A549 (cell line): ENCODE data around the gene C1QTNF12. TPM values are rescaled to one million over a fixed set of nuclear protein-coding genes. Genes with fewer than 3 reads are reported as not detected.

Experiments used
- ATAC-seq, 2 experiments: fragments of 200-7000 bp in 1 of 2; fragments of >200 bp in 1 of 2; cut with Nextera tagmentation in 1 of 2; cut with Tn5 transposase in 1 of 2; 3 replicates each; pipeline versions ENCODE4 v1.8.0 to v1.9.1; 2018 to 2020; ENCODE audit warnings: mild to moderate bottlenecking in 1 of 2, moderate library complexity in 1 of 2
- CTCF ChIA-PET: fragments of 300-600 bp; sonication (Branson Sonifier 250); formaldehyde crosslinking; extraction: SDS; loops from one replicate; lab custom pipeline; 2021; ENCODE audit warnings: antibody characterized with exemption, inconsistent platforms; lab: Yijun Ruan, JAX
- POLR2A ChIA-PET: fragments of 350-600 bp; formaldehyde crosslinking; extraction: SDS; loops from one replicate; lab custom pipeline; 2021; ENCODE audit warnings: antibody characterized with exemption, inconsistent platforms; lab: Yijun Ruan, JAX
- DNase-seq, 2 experiments: peaks; one replicate each; pipeline versions ENCODE4 v3.0.0 to v3.0.0-alpha.2; 2011 to 2016; ENCODE audit warnings: low read depth in 1 of 2, low spot score in 1 of 2
- FAIRE-seq: peaks from 2 replicates; lab custom pipeline; 2011; peaks lifted over from hg19 to GRCh38; lab: Jason Lieb, UNC
- H3K27ac ChIP-seq, 2 experiments: fragments of >200 bp; sonication (Bioruptor Twin); formaldehyde crosslinking; 3 replicates each; pipeline ENCODE4 v1.5.1; 2016 to 2017
- H3K4me1 ChIP-seq: fragments of >200 bp; sonication (Bioruptor Twin); formaldehyde crosslinking; 3 replicates; pipeline ENCODE4 v1.6.1; 2016
- H3K4me2 ChIP-seq: fragments of >200 bp; sonication (Bioruptor Twin); formaldehyde crosslinking; 3 replicates; pipeline ENCODE4 v1.6.1; 2016
- H3K4me3 ChIP-seq: fragments of >200 bp; sonication (Bioruptor Twin); formaldehyde crosslinking; 3 replicates; pipeline ENCODE4 v1.5.1; 2016
- H3K9me3 ChIP-seq: fragments of >200 bp; sonication (Bioruptor Twin); formaldehyde crosslinking; 3 replicates; pipeline ENCODE4 v1.6.1; 2016
- BHLHE40 ChIP-seq: IDR thresholded peaks from 2 replicates; pipeline ENCODE4 v1.6.1; 2012; ENCODE audit warnings: low read depth, low read length, inconsistent platforms
- CBX2 ChIP-seq: fragments of 200-600 bp; sonication (generic); IDR thresholded peaks from 2 replicates; pipeline ENCODE4 v1.6.1; 2016; ENCODE audit warnings: low read depth, mild to moderate bottlenecking, borderline replicate concordance
- CEBPB ChIP-seq, 2 experiments: fragments of >200 bp in 1 of 2; sonication (Bioruptor Twin) in 1 of 2; formaldehyde crosslinking in 1 of 2; IDR thresholded peaks; 2 replicates each; pipeline ENCODE4 v1.6.1; 2012 to 2016
- EP300 ChIP-seq, 2 experiments: fragments of >200 bp; sonication (Bioruptor Twin); formaldehyde crosslinking; IDR thresholded peaks; 2 replicates in 1 of 2; 3 replicates in 1 of 2; pipeline ENCODE4 v1.6.1; 2016 to 2017
- FOSL2 ChIP-seq, 2 experiments: fragments of 450-650 bp in 1 of 2; fragments of >200 bp in 1 of 2; sonication (Bioruptor Twin) in 1 of 2; formaldehyde crosslinking; IDR thresholded peaks; 2 replicates each; pipeline versions ENCODE4 v1.5.0 to v1.6.1; 2016 to 2020; ENCODE audit warnings: mild to moderate bottlenecking in 1 of 2, moderate library complexity in 1 of 2
- HEYL ChIP-seq: fragments of 250-450 bp; sonication (Bioruptor Pico); IDR thresholded peaks from 2 replicates; pipeline ENCODE4 v1.8.0; 2021; ENCODE audit warnings: mild to moderate bottlenecking, moderate library complexity
- JUNB ChIP-seq: fragments of >200 bp; sonication (Bioruptor Twin); formaldehyde crosslinking; IDR thresholded peaks from 2 replicates; pipeline ENCODE4 v1.6.1; 2016
- KDM1A ChIP-seq: fragments of 200-600 bp; sonication (generic); IDR thresholded peaks from 2 replicates; pipeline ENCODE4 v1.6.1; 2016; ENCODE audit warnings: low read depth, mild to moderate bottlenecking
- KDM5A ChIP-seq: fragments of 200-600 bp; sonication (generic); IDR thresholded peaks from 2 replicates; pipeline ENCODE4 v1.6.1; 2016; ENCODE audit warnings: antibody characterized with exemption, mild to moderate bottlenecking
- MAZ ChIP-seq: fragments of 150-350 bp; IDR thresholded peaks from 2 replicates; pipeline ENCODE4 v1.6.1; 2014; ENCODE audit warnings: antibody characterized with exemption, low read depth, low read length, borderline replicate concordance
- MYC ChIP-seq: IDR thresholded peaks from 2 replicates; pipeline ENCODE4 v1.6.1; 2012; ENCODE audit warnings: mild to moderate bottlenecking, inconsistent platforms, low read length, improper control_type of control experiment, borderline replicate concordance
- NFE2L2 ChIP-seq: fragments of 150-350 bp; conservative IDR thresholded peaks from 2 replicates; pipeline ENCODE4 v1.6.1; 2014; ENCODE audit warnings: low read length
- NR3C1 ChIP-seq: fragments of >200 bp; sonication (Bioruptor Twin); formaldehyde crosslinking; IDR thresholded peaks from 3 replicates; pipeline ENCODE4 v1.6.1; 2017
- PHF8 ChIP-seq: fragments of 200-600 bp; sonication (generic); IDR thresholded peaks from 2 replicates; pipeline ENCODE4 v1.6.1; 2016; ENCODE audit warnings: low read depth, mild to moderate bottlenecking, antibody characterized with exemption, moderate library complexity, borderline replicate concordance
- POLR2AphosphoS2 ChIP-seq: conservative IDR thresholded peaks from 2 replicates; pipeline ENCODE4 v1.6.1; 2012; ENCODE audit warnings: low read length, improper control_type of control experiment, inconsistent platforms
- RCOR1 ChIP-seq: fragments of 150-350 bp; IDR thresholded peaks from 2 replicates; pipeline ENCODE4 v1.6.1; 2014; ENCODE audit warnings: antibody characterized with exemption, low read length, low read depth
- RFX5 ChIP-seq: fragments of 450-650 bp; IDR thresholded peaks from 2 replicates; pipeline ENCODE4 v1.7.1; 2014; ENCODE audit warnings: antibody characterized with exemption, mild to moderate bottlenecking, moderate library complexity
- TP53 ChIP-seq: fragments of 250-450 bp; sonication (Bioruptor Pico); IDR thresholded peaks from 2 replicates; pipeline ENCODE4 v1.5.0; 2021; ENCODE audit warnings: mild to moderate bottlenecking, moderate library complexity
- ZNF302 ChIP-seq: fragments of 250-450 bp; sonication (Bioruptor Pico); IDR thresholded peaks from 2 replicates; pipeline ENCODE4 v1.9.0; 2021; ENCODE audit warnings: inconsistent platforms, mild to moderate bottlenecking, moderate library complexity
- ZSCAN20 ChIP-seq: fragments of 250-450 bp; sonication (Bioruptor Pico); IDR thresholded peaks from 2 replicates; pipeline ENCODE4 v1.8.0; 2022; ENCODE audit warnings: mild to moderate bottlenecking, moderate library complexity
- WGBS: methylation state at CpG from one replicate; pipeline ENCODE4 v1.1.6; 2017; ENCODE audit errors: missing lambda C conversion rate; 5-methylcytosine and 5-hydroxymethylcytosine counted together
- polyA plus RNA-seq, 4 experiments: library from polyadenylated mRNA; depleted of rRNA in 3 of 4; stranded (reverse); fragments of >200 nt; fragmentation: RNase III in 1 of 4; extraction: RNeasy Plus Mini Kit Qiagen cat#74134 plus additional on column Dnase treatment in 1 of 4; gene quantifications; 2 replicates in 3 of 4; 3 replicates in 1 of 4; pipeline ENCODE4 v1.2.3, GENCODE V29; 2011 to 2017
- TF ChIP-seq, protein P1 (sequence below): fragments of >200 bp; sonication (Bioruptor Twin); formaldehyde crosslinking; IDR thresholded peaks from 2 replicates; pipeline ENCODE4 v1.6.1; 2016
- TF ChIP-seq, protein P2 (sequence below): fragments of 200-600 bp; sonication (generic); IDR thresholded peaks from 2 replicates; pipeline ENCODE4 v1.6.1; 2016; ENCODE audit warnings: antibody characterized with exemption, mild to moderate bottlenecking, moderate library complexity
- TF ChIP-seq, protein P3 (sequence below): IDR thresholded peaks from 2 replicates; pipeline ENCODE4 v1.6.1; 2012
- TF ChIP-seq, protein P4 (sequence below): fragments of >200 bp; sonication (Bioruptor Twin); formaldehyde crosslinking; IDR thresholded peaks from 3 replicates; pipeline ENCODE4 v1.5.1; 2016

The C1QTNF12 gene
- polyA plus RNA-seq, 2 of the 4 experiments (the other 2 are of a cell fraction): 0.47 to 0.83 TPM

DNA sequence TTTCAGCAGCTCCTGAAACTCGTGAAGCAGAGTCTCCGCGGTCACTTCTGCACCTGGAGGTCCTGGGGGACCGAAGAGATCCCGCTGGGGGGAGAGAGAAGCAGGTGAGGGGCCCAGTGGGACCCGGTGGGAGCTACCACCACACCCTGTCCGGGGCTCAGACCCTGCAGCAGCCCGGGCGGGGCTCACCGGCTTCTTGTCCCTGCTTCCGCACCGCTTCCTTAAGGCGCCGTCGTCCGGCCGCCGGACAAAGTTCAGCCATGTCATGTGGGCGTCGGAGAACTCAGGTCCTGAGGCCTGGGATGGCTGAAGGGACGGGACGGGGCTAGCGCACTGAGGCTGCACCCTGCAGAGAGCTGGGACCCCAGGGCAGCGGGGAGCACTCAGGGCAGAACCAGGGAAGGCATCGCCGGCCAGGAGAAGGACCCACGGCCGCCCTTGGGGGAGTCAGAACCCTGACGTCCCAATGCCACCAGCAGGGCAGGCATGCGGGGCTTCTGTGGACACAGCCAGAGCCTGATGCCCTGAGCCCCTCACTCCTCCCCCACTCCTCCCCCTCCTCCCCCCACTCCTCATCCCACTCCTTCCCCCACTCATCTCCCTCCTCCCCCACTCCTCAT is 2.2 kb downstream of the C1QTNF12 start:
- POLR2A ChIA-PET: no interaction called here
- Histone ChIP-seq H3K4me1 (peaks cover 19% of the 10 kb centered on the region; the same call in 1 of the 3 replicates), H3K9me3 (no peaks in the 10 kb centered on the region), H3K4me2 (no peak overlapping the region)
- peak in 1 of 2 experiments; percentile 70 for DNase-seq
- 45% methylated on average over 17 of the region's 30 CpGs for WGBS
- no peak for TF ChIP-seq MYC
- no peak for TF ChIP-seq FOSL2 (IDR thresholded peaks at IDR 0.05)
- TF ChIP-seq FOSL2 (CRISPR knock-in tag; IDR thresholded peaks at IDR 0.05): no peak
- TF ChIP-seq POLR2AphosphoS2: no peak
- no peak for TF ChIP-seq KDM5A
- no peak for TF ChIP-seq RCOR1
- TF ChIP-seq, protein P1, sequence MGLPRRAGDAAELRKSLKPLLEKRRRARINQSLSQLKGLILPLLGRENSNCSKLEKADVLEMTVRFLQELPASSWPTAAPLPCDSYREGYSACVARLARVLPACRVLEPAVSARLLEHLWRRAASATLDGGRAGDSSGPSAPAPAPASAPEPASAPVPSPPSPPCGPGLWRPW: no peak
- no peak for TF ChIP-seq CEBPB (IDR thresholded peaks at IDR 0.05)
- no peak for TF ChIP-seq KDM1A
- TF ChIP-seq MAZ: no peak
- TF ChIP-seq ZNF302 (CRISPR knock-in tag): no peak
- TF ChIP-seq ZSCAN20 (CRISPR knock-in tag): no peak
- TF ChIP-seq, all 56 proteins: peak for 0
- CTCF ChIA-PET: interaction anchor here (1.1 to 2.2 kb wide), 2 partner anchors 11 to 48 kb away, joined by 3 to 7 read pairs; no protein-coding TSS in a partner anchor
- H3K4me3 ChIP-seq: no peak overlapping the region
- FAIRE-seq: no peak
- peak in 1 of 2 experiments; percentile 59; a peak in 3 of 6 replicates for ATAC-seq
- H3K27ac ChIP-seq: peak overlapping the region in 1 of 2 experiments; percentile 56; a peak in 3 of 6 replicates

DNA sequence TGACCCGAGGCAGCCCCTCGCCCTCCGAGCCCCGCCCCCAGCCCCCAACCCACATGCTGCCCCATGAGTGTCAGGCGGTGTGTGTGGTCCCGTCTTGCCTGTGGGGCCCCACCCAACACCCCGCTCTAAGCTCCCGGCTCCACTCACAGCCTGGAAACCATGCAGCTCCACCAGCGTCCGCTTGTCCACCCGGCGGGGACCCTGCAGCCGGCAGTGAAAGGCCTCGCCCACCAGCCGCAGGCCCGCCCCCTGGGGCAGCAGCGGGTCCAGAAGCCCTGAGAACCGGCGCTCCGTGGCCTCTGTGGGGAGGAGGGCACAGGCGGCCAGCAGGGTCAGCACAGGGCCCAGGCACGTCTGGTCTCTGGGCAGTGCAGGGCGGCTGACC is 2.7 kb downstream of the C1QTNF12 start:
- ATAC-seq (peak in 1 of 2 experiments; percentile 21; a peak in 3 of 6 replicates), FAIRE-seq (no peak), DNase-seq (no peak)
- Histone ChIP-seq H3K27ac (peak overlapping the region in 1 of 2 experiments; percentile 56; a peak in 3 of 6 replicates), H3K9me3 (no peaks in the 10 kb centered on the region), H3K4me1 (peaks cover 19% of the 10 kb centered on the region; the same call in 1 of the 3 replicates), H3K4me3 (no peak overlapping the region), H3K4me2 (no peak overlapping the region)
- 62% methylated on average over 2 of the region's 23 CpGs for WGBS
- TF ChIP-seq JUNB (no peak), RFX5 (no peak)
- CTCF ChIA-PET: interaction anchor here (1.1 to 2.2 kb wide), 3 partner anchors 11 to 62 kb away, joined by 3 to 7 read pairs (median 3); no protein-coding TSS in a partner anchor
- POLR2A ChIA-PET: no interaction called here

DNA sequence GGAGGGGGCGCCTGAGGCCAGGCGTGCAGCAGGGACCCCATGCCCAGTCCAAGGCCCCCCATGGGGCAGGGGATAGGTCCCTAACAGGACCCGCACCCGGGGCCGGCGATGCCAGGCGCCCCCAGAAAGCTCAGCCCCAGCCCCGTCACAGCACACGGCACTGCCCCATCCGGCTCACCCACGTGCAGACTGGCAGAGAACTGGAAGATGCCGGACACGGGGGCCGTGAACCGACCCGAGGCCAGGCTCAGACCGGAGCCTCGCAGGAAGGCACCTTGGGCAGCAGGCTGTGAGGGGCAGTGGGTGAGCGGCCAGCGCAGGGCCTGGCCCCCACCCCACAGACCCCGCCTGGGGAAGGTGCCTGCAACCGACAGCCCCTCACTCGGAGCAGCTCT is 3.3 kb downstream of the C1QTNF12 start:
- 91% methylated on average over 11 of the region's 23 CpGs for WGBS
- DNase-seq: no peak
- TF ChIP-seq BHLHE40 (no peak), MAZ (no peak), NFE2L2 (no peak), TP53 (CRISPR knock-in tag) (no peak), HEYL (CRISPR knock-in tag) (no peak), FOSL2 (IDR thresholded peaks at IDR 0.05) (no peak), FOSL2 (CRISPR knock-in tag; IDR thresholded peaks at IDR 0.05) (no peak), EP300 (IDR thresholded peaks at IDR 0.05) (no peak), PHF8 (no peak), CBX2 (no peak), JUNB (no peak), RCOR1 (no peak), KDM1A (no peak), NR3C1 (no peak)
- TF ChIP-seq, protein P2, sequence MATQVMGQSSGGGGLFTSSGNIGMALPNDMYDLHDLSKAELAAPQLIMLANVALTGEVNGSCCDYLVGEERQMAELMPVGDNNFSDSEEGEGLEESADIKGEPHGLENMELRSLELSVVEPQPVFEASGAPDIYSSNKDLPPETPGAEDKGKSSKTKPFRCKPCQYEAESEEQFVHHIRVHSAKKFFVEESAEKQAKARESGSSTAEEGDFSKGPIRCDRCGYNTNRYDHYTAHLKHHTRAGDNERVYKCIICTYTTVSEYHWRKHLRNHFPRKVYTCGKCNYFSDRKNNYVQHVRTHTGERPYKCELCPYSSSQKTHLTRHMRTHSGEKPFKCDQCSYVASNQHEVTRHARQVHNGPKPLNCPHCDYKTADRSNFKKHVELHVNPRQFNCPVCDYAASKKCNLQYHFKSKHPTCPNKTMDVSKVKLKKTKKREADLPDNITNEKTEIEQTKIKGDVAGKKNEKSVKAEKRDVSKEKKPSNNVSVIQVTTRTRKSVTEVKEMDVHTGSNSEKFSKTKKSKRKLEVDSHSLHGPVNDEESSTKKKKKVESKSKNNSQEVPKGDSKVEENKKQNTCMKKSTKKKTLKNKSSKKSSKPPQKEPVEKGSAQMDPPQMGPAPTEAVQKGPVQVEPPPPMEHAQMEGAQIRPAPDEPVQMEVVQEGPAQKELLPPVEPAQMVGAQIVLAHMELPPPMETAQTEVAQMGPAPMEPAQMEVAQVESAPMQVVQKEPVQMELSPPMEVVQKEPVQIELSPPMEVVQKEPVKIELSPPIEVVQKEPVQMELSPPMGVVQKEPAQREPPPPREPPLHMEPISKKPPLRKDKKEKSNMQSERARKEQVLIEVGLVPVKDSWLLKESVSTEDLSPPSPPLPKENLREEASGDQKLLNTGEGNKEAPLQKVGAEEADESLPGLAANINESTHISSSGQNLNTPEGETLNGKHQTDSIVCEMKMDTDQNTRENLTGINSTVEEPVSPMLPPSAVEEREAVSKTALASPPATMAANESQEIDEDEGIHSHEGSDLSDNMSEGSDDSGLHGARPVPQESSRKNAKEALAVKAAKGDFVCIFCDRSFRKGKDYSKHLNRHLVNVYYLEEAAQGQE: no peak
- TF ChIP-seq, protein P3, sequence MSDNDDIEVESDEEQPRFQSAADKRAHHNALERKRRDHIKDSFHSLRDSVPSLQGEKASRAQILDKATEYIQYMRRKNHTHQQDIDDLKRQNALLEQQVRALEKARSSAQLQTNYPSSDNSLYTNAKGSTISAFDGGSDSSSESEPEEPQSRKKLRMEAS: no peak
- TF ChIP-seq, protein P4, sequence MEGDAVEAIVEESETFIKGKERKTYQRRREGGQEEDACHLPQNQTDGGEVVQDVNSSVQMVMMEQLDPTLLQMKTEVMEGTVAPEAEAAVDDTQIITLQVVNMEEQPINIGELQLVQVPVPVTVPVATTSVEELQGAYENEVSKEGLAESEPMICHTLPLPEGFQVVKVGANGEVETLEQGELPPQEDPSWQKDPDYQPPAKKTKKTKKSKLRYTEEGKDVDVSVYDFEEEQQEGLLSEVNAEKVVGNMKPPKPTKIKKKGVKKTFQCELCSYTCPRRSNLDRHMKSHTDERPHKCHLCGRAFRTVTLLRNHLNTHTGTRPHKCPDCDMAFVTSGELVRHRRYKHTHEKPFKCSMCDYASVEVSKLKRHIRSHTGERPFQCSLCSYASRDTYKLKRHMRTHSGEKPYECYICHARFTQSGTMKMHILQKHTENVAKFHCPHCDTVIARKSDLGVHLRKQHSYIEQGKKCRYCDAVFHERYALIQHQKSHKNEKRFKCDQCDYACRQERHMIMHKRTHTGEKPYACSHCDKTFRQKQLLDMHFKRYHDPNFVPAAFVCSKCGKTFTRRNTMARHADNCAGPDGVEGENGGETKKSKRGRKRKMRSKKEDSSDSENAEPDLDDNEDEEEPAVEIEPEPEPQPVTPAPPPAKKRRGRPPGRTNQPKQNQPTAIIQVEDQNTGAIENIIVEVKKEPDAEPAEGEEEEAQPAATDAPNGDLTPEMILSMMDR: no peak
- TF ChIP-seq, all 56 proteins: peak for 0
- ChIA-PET POLR2A (no interaction called here), CTCF (interaction anchor here (1.4 to 2.2 kb wide), 2 partner anchors 49 to 62 kb away, joined by 3 to 7 read pairs; no protein-coding TSS in a partner anchor)
- no peak for FAIRE-seq
- ATAC-seq: no peak
- Histone ChIP-seq H3K27ac (no peak overlapping the region), H3K4me2 (no peak overlapping the region), H3K9me3 (no peaks in the 10 kb centered on the region), H3K4me3 (no peak overlapping the region), H3K4me1 (peaks cover 21% of the 10 kb centered on the region; the same call in 2 of the 3 replicates)
